HEK293 (cell line): Measurements from ENCODE around the gene FIBP.

Experiments used
- CTCF ChIA-PET: fragments of 350-600 bp; formaldehyde crosslinking; extraction: SDS; loops from one replicate; lab custom pipeline; 2021; ENCODE audit warnings: antibody characterized with exemption; lab: Yijun Ruan, JAX
- POLR2A ChIA-PET: fragments of 300-600 bp; formaldehyde crosslinking; extraction: SDS; loops from one replicate; lab custom pipeline; 2020; ENCODE audit warnings: antibody characterized with exemption, inconsistent platforms; lab: Yijun Ruan, JAX
- H3K27ac ChIP-seq: fragments of 200-500 bp; sonication (Bioruptor generic); 2 replicates; pipeline ENCODE4 v1.5.1; 2014; ENCODE audit warnings: low read depth, low read length, control low read depth, inconsistent platforms; ENCODE audit errors: extremely low read depth
- H3K36me3 ChIP-seq, 2 experiments: fragments of 200-500 bp in 1 of 2; sonication (Bioruptor generic) in 1 of 2; 1 replicate in 1 of 2; 2 replicates in 1 of 2; pipeline ENCODE4 v1.5.1; 2014 to 2017; ENCODE audit warnings: inconsistent platforms in 2 of 2, low read length in 2 of 2; ENCODE audit not compliant: control insufficient read depth in 2 of 2, insufficient read depth in 1 of 2
- H3K4me1 ChIP-seq: fragments of 200-500 bp; sonication (Bioruptor generic); 2 replicates; pipeline ENCODE4 v1.5.1; 2014; ENCODE audit warnings: mild to moderate bottlenecking, low read length, inconsistent platforms; ENCODE audit not compliant: control insufficient read depth, insufficient read depth
- H3K4me3 ChIP-seq: 2 replicates; pipeline ENCODE4 v1.5.1; 2011; ENCODE audit warnings: low read depth, mild to moderate bottlenecking, control low read depth, low read length, moderate library complexity
- H3K9me3 ChIP-seq: fragments of 200-500 bp; sonication (Bioruptor generic); 2 replicates; pipeline ENCODE4 v1.5.1; 2014; ENCODE audit warnings: low read depth, low read length, inconsistent platforms; ENCODE audit not compliant: control insufficient read depth, insufficient read depth
- GFI1B ChIP-seq: fragments of 450-650 bp; formaldehyde crosslinking; IDR thresholded peaks from 2 replicates; pipeline ENCODE4 v1.5.1; 2016; ENCODE audit warnings: missing biosample characterization, missing genetic modification characterization
- GLI2 ChIP-seq: fragments of 450-650 bp; formaldehyde crosslinking; IDR thresholded peaks from 2 replicates; pipeline ENCODE4; 2017; ENCODE audit warnings: missing biosample characterization, missing genetic modification characterization, low read depth, borderline replicate concordance
- HOXC10 ChIP-seq: sonication (generic); formaldehyde crosslinking; IDR thresholded peaks from 2 replicates; pipeline ENCODE4 v1.8.1; 2023; ENCODE audit warnings: mild to moderate bottlenecking, missing genetic modification reagents
- HOXD13 ChIP-seq: sonication (generic); formaldehyde crosslinking; IDR thresholded peaks from 2 replicates; pipeline ENCODE4 v1.8.0; 2022; ENCODE audit warnings: missing genetic modification reagents, borderline replicate concordance
- INSM2 ChIP-seq: fragments of 450-650 bp; formaldehyde crosslinking; IDR thresholded peaks from 2 replicates; pipeline ENCODE4 v1.5.1; 2016; ENCODE audit warnings: missing biosample characterization, missing genetic modification characterization
- KLF10 ChIP-seq: fragments of 450-650 bp; IDR thresholded peaks from 2 replicates; pipeline ENCODE4 v1.5.1; 2018; ENCODE audit warnings: missing biosample characterization, mild to moderate bottlenecking, missing genetic modification characterization
- KLF9 ChIP-seq: fragments of 450-650 bp; formaldehyde crosslinking; IDR thresholded peaks from 2 replicates; pipeline ENCODE4 v1.5.1; 2016; ENCODE audit warnings: missing biosample characterization, missing genetic modification characterization, low read depth
- OVOL3 ChIP-seq: fragments of 450-650 bp; formaldehyde crosslinking; IDR thresholded peaks from 2 replicates; pipeline ENCODE4 v1.5.1; 2016; ENCODE audit warnings: missing biosample characterization, missing genetic modification characterization
- SP3 ChIP-seq: fragments of 450-650 bp; formaldehyde crosslinking; IDR thresholded peaks from 2 replicates; pipeline ENCODE4 v1.5.1; 2016; ENCODE audit warnings: missing biosample characterization, missing genetic modification characterization
- ZBTB7A ChIP-seq: fragments of 450-650 bp; formaldehyde crosslinking; IDR thresholded peaks from 2 replicates; pipeline ENCODE4 v1.5.1; 2016; ENCODE audit warnings: low read depth, missing biosample characterization, missing genetic modification characterization
- ZNF169 ChIP-seq: fragments of 450-650 bp; formaldehyde crosslinking; IDR thresholded peaks from 2 replicates; pipeline ENCODE4 v1.5.1; 2016; ENCODE audit warnings: missing biosample characterization, missing genetic modification characterization
- ZNF18 ChIP-seq: fragments of 450-650 bp; formaldehyde crosslinking; IDR thresholded peaks from 2 replicates; pipeline ENCODE4 v1.5.1; 2016; ENCODE audit warnings: missing biosample characterization, missing genetic modification characterization
- ZNF19 ChIP-seq: fragments of 450-650 bp; formaldehyde crosslinking; IDR thresholded peaks from 2 replicates; pipeline ENCODE4; 2016; ENCODE audit warnings: missing biosample characterization, missing genetic modification characterization, low read depth
- ZNF214 ChIP-seq: fragments of 450-650 bp; formaldehyde crosslinking; IDR thresholded peaks from 2 replicates; pipeline ENCODE4 v1.5.1; 2017; ENCODE audit warnings: missing biosample characterization, mild to moderate bottlenecking, missing genetic modification characterization, borderline replicate concordance
- ZNF354C ChIP-seq: fragments of 450-650 bp; formaldehyde crosslinking; IDR thresholded peaks from 2 replicates; pipeline ENCODE4 v1.5.1; 2016; ENCODE audit warnings: missing biosample characterization, missing genetic modification characterization, low read depth, borderline replicate concordance
- ZNF37A ChIP-seq: fragments of 450-650 bp; IDR thresholded peaks from 2 replicates; pipeline ENCODE4 v1.5.1; 2018; ENCODE audit warnings: missing biosample characterization, missing genetic modification characterization
- ZNF571 ChIP-seq: fragments of 450-650 bp; formaldehyde crosslinking; IDR thresholded peaks from 2 replicates; pipeline ENCODE4 v1.5.0; 2017; ENCODE audit warnings: missing biosample characterization, missing genetic modification characterization
- ZNF704 ChIP-seq: fragments of 450-650 bp; formaldehyde crosslinking; IDR thresholded peaks from 2 replicates; pipeline ENCODE4 v1.5.1; 2016; ENCODE audit warnings: missing biosample characterization, missing genetic modification characterization
- ZNF768 ChIP-seq: fragments of 450-650 bp; formaldehyde crosslinking; IDR thresholded peaks from 2 replicates; pipeline ENCODE4 v1.5.1; 2018; ENCODE audit warnings: missing biosample characterization, mild to moderate bottlenecking, missing genetic modification characterization

The FIBP gene

GRCh38 chr11:65855927-65856363 is 32.3 kb downstream of the FIBP start:
- H3K4me1 ChIP-seq, result peaks cover 4% of the 10 kb centered on the region; the same call in 1 of the 2 replicates
- ChIA-PET CTCF (no interaction called here), POLR2A (no interaction called here)
- no peaks in the 10 kb centered on the region for H3K9me3 ChIP-seq
- H3K4me3 ChIP-seq, result peak overlapping the region; percentile 95
- no peak for TF ChIP-seq ZNF37A (tag by site-specific recombination)
- TF ChIP-seq ZBTB7A (tag by site-specific recombination), result no peak
- TF ChIP-seq GFI1B (tag by site-specific recombination), result no peak
- TF ChIP-seq OVOL3 (tag by site-specific recombination), result no peak
- TF ChIP-seq ZNF214 (tag by site-specific recombination), result no peak
- no peak for TF ChIP-seq GLI2
- no peak for TF ChIP-seq ZNF354C (tag by site-specific recombination)
- no peak for TF ChIP-seq KLF10 (tag by site-specific recombination)
- no peak for TF ChIP-seq INSM2 (tag by site-specific recombination)
- TF ChIP-seq HOXC10, result no peak
- TF ChIP-seq HOXD13, result no peak
- TF ChIP-seq ZNF18 (tag by site-specific recombination), result no peak
- TF ChIP-seq ZNF19 (tag by site-specific recombination), result no peak
- no peak for TF ChIP-seq ZNF169 (tag by site-specific recombination)
- H3K36me3 ChIP-seq, result peaks cover 0 to 56% of the 10 kb centered on the region in 2 experiments; a peak in 1 of 3 replicates
- H3K27ac ChIP-seq, result no peak overlapping the region

GRCh38 chr11:65854852-65855837 is 33.1 kb downstream of the FIBP start:
- H3K4me1 ChIP-seq, result peaks cover 4% of the 10 kb centered on the region; the same call in 1 of the 2 replicates
- POLR2A ChIA-PET, result no interaction called here
- H3K27ac ChIP-seq, result no peak overlapping the region
- H3K9me3 ChIP-seq, result no peaks in the 10 kb centered on the region
- peaks cover 0 to 56% of the 10 kb centered on the region in 2 experiments; a peak in 1 of 3 replicates for H3K36me3 ChIP-seq
- CTCF ChIA-PET, result interaction anchor here (0.5 to 0.6 kb wide), 2 partner anchors 48 to 136 kb away, joined by 4 read pairs; no protein-coding TSS in a partner anchor
- TF ChIP-seq ZNF354C (tag by site-specific recombination) (no peak), ZNF704 (tag by site-specific recombination) (no peak), HOXD13 (no peak), KLF9 (tag by site-specific recombination) (no peak), SP3 (tag by site-specific recombination) (no peak), ZNF768 (no peak), ZNF571 (tag by site-specific recombination) (no peak)
- TF ChIP-seq, all 188 proteins: peak for 0
- H3K4me3 ChIP-seq, result no peak overlapping the region
